HCT116 (cell line): ENCODE results near the gene AP2S1. TPM values are rescaled to one million over a fixed set of nuclear protein-coding genes. Genes with fewer than 3 reads are reported as not detected.
"Not testable (repeated sequence)": the region's sequence is repeated elsewhere in the genome, so short reads cannot be mapped to it uniquely, and the experiment has no call there.

Experiments
- ATAC-seq: fragments of 200-7000 bp; cut with Tn5 transposase; 2 replicates; pipeline ENCODE4 v1.9.1; 2020; ENCODE audit warnings: mild to moderate bottlenecking, moderate library complexity
- BruUV-seq: library from RNA; stranded (reverse); fragments of 400-500 nt; replicated peaks from 2 replicates; lab custom pipeline; 2021; lab: Mats Ljungman, UMichigan
- CTCF ChIA-PET: fragments of 300-600 bp; sonication (Branson Sonifier 250); formaldehyde crosslinking; loops from one replicate; lab custom pipeline; 2021; ENCODE audit warnings: antibody characterized with exemption; lab: Charles Lee
- POLR2A ChIA-PET: fragments of 300-600, 350-600 bp; sonication (Branson Sonifier 250); formaldehyde crosslinking; loops from one replicate; lab custom pipeline; 2021; ENCODE audit warnings: antibody characterized with exemption; lab: Charles Lee
- RAD21 ChIA-PET, 2 experiments: fragments of 300-600 bp; sonication (Branson Sonifier 250); formaldehyde crosslinking; loops; one replicate each; lab custom pipeline; 2023; ENCODE audit warnings: low total read pairs in 2 of 2; ENCODE audit not compliant: uncharacterized antibody in 2 of 2, unreplicated experiment in 2 of 2, low non-redundant PET in 1 of 2; lab: Charles Lee
- DNase-seq: peaks from one replicate; pipeline ENCODE4 v3.0.0-alpha.2; 2010; ENCODE audit warnings: low read depth, low spot score
- H2AFZ ChIP-seq: fragments of 200-600 bp; shearing (Covaris generic), sonication (generic); 2 replicates; pipeline ENCODE4 v1.6.1; 2017; ENCODE audit warnings: low read depth, mixed run types, mixed read lengths, antibody characterized with exemption, low read length; ENCODE audit not compliant: poor library complexity, severe bottlenecking
- H3K27ac ChIP-seq: 2 replicates; pipeline ENCODE4 v1.5.1; 2012; ENCODE audit warnings: low read depth, low read length
- H3K27me3 ChIP-seq: fragments of 200-600 bp; sonication (generic); 2 replicates; pipeline ENCODE4 v1.6.1; 2016; ENCODE audit warnings: mixed run types, low read length, mixed read lengths; ENCODE audit not compliant: insufficient read depth
- H3K36me3 ChIP-seq, 2 experiments: fragments of 200-500 bp in 1 of 2; fragments of 200-600 bp in 1 of 2; sonication (Bioruptor generic) in 1 of 2; sonication (generic) in 1 of 2; 2 replicates each; pipeline versions ENCODE4 v1.5.1 to v1.6.1; 2014 to 2016; ENCODE audit warnings: low read length in 2 of 2, inconsistent platforms in 1 of 2, mixed read lengths in 1 of 2, mixed run types in 1 of 2; ENCODE audit not compliant: insufficient read depth in 2 of 2, control insufficient read depth in 1 of 2
- H3K4me1 ChIP-seq, 2 experiments: fragments of 200-600 bp in 1 of 2; sonication (generic) in 1 of 2; 2 replicates each; pipeline versions ENCODE4 v1.5.1 to v1.6.1; 2012 to 2017; ENCODE audit warnings: low read length in 2 of 2, inconsistent platforms in 1 of 2, mild to moderate bottlenecking in 1 of 2, mixed read lengths in 1 of 2, mixed run types in 1 of 2, moderate library complexity in 1 of 2; ENCODE audit not compliant: insufficient read depth in 2 of 2, control insufficient read depth in 1 of 2
- H3K4me2 ChIP-seq: fragments of 200-600 bp; sonication (generic); 2 replicates; pipeline ENCODE4 v1.6.1; 2017; ENCODE audit warnings: mixed run types, low read length, mixed read lengths
- H3K4me3 ChIP-seq, 2 experiments: fragments of 200-600 bp in 1 of 2; sonication (generic) in 1 of 2; replicated peaks in 1 of 2; 2 replicates each; pipeline ENCODE4 v1.5.1; 2011 to 2016; ENCODE audit warnings: low read length in 2 of 2, control low read depth in 1 of 2, low read depth in 1 of 2, mild to moderate bottlenecking in 1 of 2, mixed read lengths in 1 of 2, mixed run types in 1 of 2
- H3K79me2 ChIP-seq: fragments of 200-600 bp; sonication (generic); 2 replicates; pipeline ENCODE4 v1.6.1; 2017; ENCODE audit warnings: mild to moderate bottlenecking, mixed run types, low read length, moderate library complexity, mixed read lengths; ENCODE audit not compliant: insufficient read depth
- H3K9ac ChIP-seq: fragments of 200-600 bp; sonication (generic); 2 replicates; pipeline ENCODE4 v1.6.1; 2016; ENCODE audit warnings: low read length, mixed read lengths
- H3K9me2 ChIP-seq: fragments of 200-600 bp; sonication (generic), shearing (Covaris generic); 2 replicates; pipeline ENCODE4 v1.6.1; 2017; ENCODE audit warnings: mixed run types, mild to moderate bottlenecking, moderate library complexity; ENCODE audit not compliant: insufficient read depth
- H3K9me3 ChIP-seq, 2 experiments: fragments of 200-500 bp in 1 of 2; fragments of 200-600 bp in 1 of 2; sonication (Bioruptor generic) in 1 of 2; sonication (generic) in 1 of 2; 2 replicates each; pipeline ENCODE4 v1.6.1; 2014 to 2017; ENCODE audit warnings: low read length in 2 of 2, mixed read lengths in 2 of 2, inconsistent platforms in 1 of 2, low read depth in 1 of 2, mild to moderate bottlenecking in 1 of 2, mixed run types in 1 of 2, moderate library complexity in 1 of 2; ENCODE audit not compliant: control insufficient read depth in 1 of 2, insufficient read depth in 1 of 2
- H4K20me1 ChIP-seq: fragments of 200-600 bp; sonication (generic), shearing (Covaris generic); 2 replicates; pipeline ENCODE4 v1.6.1; 2017; ENCODE audit warnings: mixed run types, mild to moderate bottlenecking, moderate library complexity; ENCODE audit not compliant: insufficient read depth
- CBX3 ChIP-seq: IDR thresholded peaks from 2 replicates; pipeline ENCODE4 v1.6.1; 2012; ENCODE audit warnings: low read depth
- CEBPB ChIP-seq: IDR thresholded peaks from 2 replicates; pipeline ENCODE4 v1.6.1; 2012; ENCODE audit warnings: low read depth
- CTCF ChIP-seq, 3 experiments: fragments of 200-600 bp in 1 of 3; sonication (generic) in 1 of 3; IDR thresholded peaks in 2 of 3; conservative IDR thresholded peaks in 1 of 3; 2 replicates each; pipeline ENCODE4 v1.5.1; 2012 to 2017; ENCODE audit warnings: low read depth in 2 of 3, low read length in 2 of 3, antibody characterized with exemption in 1 of 3, borderline replicate concordance in 1 of 3, control low read depth in 1 of 3, mild to moderate bottlenecking in 1 of 3, mixed read lengths in 1 of 3, mixed run types in 1 of 3, moderate library complexity in 1 of 3; ENCODE audit not compliant: insufficient read depth in 1 of 3
- RAD21 ChIP-seq: IDR thresholded peaks from 2 replicates; pipeline ENCODE4 v1.6.1; 2012; ENCODE audit warnings: low read depth, mild to moderate bottlenecking
- SP1 ChIP-seq: IDR thresholded peaks from 2 replicates; pipeline ENCODE4 v1.6.1; 2012; ENCODE audit warnings: low read depth
- SRF ChIP-seq: IDR thresholded peaks from 2 replicates; pipeline ENCODE4 v1.6.1; 2012; ENCODE audit warnings: low read depth
- TCF7L2 ChIP-seq: IDR thresholded peaks from 2 replicates; pipeline ENCODE4 v1.7.0; 2011; ENCODE audit warnings: borderline replicate concordance, inconsistent platforms; ENCODE audit not compliant: insufficient read depth, insufficient read length; ENCODE audit errors: extremely low read depth
- intact Hi-C: fragments of 100-400 bp; cut with micrococcal nuclease; formaldehyde crosslinking; loops from 2 replicates; pipeline ENCODE4 v1.10.0; 2022
- total RNA-seq: library from RNA; stranded (reverse); gene quantifications from one replicate; pipeline ENCODE4 v1.2.1, GENCODE V29; 2021; ENCODE audit not compliant: unreplicated experiment
- TF ChIP-seq, protein P1 (sequence below): IDR thresholded peaks from 2 replicates; pipeline ENCODE4 v1.6.1; 2012

The AP2S1 gene
- total RNA-seq, 1 experiment from 2014 or later: 296 TPM

DNA sequence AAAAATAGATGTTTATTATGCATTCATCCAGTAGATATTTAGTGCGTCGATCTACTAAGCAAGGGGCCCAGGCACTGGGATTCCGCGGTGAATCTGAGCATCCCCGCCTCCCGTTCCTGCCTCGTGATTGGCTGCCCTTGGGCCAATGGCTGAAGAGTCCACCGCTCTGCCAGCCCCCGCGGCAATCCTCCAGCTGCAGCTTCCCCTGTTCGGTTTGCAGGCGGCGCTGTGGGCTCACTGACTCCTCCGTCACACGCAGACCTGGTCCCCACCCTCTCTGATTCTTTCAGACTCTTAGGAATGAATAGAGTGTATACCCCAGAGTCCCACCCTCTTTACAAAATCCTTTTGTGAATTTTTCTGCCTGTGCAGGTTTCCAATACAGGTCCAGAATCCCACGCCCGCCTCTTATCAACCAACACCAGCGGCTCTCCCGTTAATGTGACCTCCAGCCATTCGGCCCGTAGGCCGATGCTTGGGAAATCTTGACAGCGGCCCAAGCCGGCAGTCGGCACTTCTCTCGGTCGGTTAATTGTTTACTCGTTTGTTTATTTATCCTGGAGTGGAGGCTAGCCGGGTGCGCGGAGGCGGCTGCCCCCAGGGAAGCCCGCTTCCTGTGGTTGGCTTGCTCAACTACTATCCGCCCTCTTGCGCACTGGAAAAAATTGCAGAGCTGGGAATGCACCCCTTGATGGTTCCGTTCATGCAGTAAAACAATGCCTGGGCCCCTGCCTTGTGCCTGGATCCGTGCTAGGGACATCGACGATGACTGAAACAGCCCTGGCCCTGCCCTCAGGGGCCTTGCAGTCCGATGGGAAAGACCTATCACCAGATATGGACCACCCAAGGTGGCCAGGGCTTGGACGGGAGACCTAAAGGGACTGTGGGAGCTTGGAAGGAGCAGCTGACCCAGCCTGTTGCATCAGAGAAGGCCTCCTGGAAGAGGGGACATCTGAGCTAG lies 5.7 kb upstream of the AP2S1 start:
- DNase-seq (peak; percentile 79), ATAC-seq (peak; percentile 63)
- POLR2A ChIA-PET: interaction anchor here (0.7 kb wide), 1 partner anchor 17 kb away, joined by 3 read pairs; no protein-coding TSS in a partner anchor
- Histone ChIP-seq H3K79me2 (peaks cover 1% of the 10 kb centered on the region), H3K36me3 (no peaks in the 10 kb centered on the region), H3K4me1 (peaks cover 7 to 35% of the 10 kb centered on the region in 2 experiments; a peak in 3 of 4 replicates), H3K9me2 (no peaks in the 10 kb centered on the region), H3K27me3 (no peaks in the 10 kb centered on the region), H2AFZ (peak overlapping the region; percentile 91), H3K9ac (no peak overlapping the region), H3K4me2 (peak overlapping the region; percentile 62), H4K20me1 (no peaks in the 10 kb centered on the region), H3K27ac (peak overlapping the region; percentile 29; the same call in 1 of the 2 replicates), H3K4me3 (peak overlapping the region; percentile 34 to 41), H3K9me3 (no peaks in the 10 kb centered on the region)
- no TSS peak for BruUV-seq
- RAD21 ChIA-PET: interaction anchor here in 1 of 2 experiments (0.8 kb wide), 1 partner anchor 69 kb away, joined by 3 read pairs; no protein-coding TSS in a partner anchor
- CTCF ChIA-PET: interaction anchor here (0.7 to 1.3 kb wide), 5 partner anchors 34 to 134 kb away, joined by 3 to 8 read pairs (median 6); no protein-coding TSS in a partner anchor
- intact Hi-C loops: loop anchor here (1.0 kb wide), 1 partner anchor 135 kb away; no protein-coding TSS in a partner anchor
- TF ChIP-seq RAD21 (peak; percentile 99), CEBPB (no peak), TCF7L2 (peak; percentile 58), SRF (no peak), CBX3 (peak; percentile 46; the same call in 1 of the 2 replicates), CTCF (IDR thresholded peaks at IDR 0.05 in 2 of 3, conservative IDR thresholded peaks at IDR 0.05 in 1 of 3; ENCODE audit: borderline replicate concordance in 1 of 3, insufficient read depth in 1 of 3, low read depth in 2 of 3, low read length in 2 of 3) (peak; percentile 67 to 93 (median 82)), SP1 (peak; percentile 68)
- TF ChIP-seq, protein P1, sequence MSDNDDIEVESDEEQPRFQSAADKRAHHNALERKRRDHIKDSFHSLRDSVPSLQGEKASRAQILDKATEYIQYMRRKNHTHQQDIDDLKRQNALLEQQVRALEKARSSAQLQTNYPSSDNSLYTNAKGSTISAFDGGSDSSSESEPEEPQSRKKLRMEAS: peak; percentile 35; the same call in 1 of the 2 replicates

GRCh38 chr19:46854698-46855097 lies 4.1 kb upstream of the AP2S1 start:
- H3K4me2 ChIP-seq, RAD21 ChIA-PET, H4K20me1 ChIP-seq, BruUV-seq, H3K27ac ChIP-seq, H3K9me2 ChIP-seq, intact Hi-C loops, CTCF ChIA-PET, H3K9ac ChIP-seq, H3K9me3 ChIP-seq, DNase-seq, H3K4me3 ChIP-seq, H3K36me3 ChIP-seq, H3K79me2 ChIP-seq, H3K27me3 ChIP-seq, ATAC-seq, H2AFZ ChIP-seq, POLR2A ChIA-PET: not testable (repeated sequence)
- peaks cover 5 to 33% of the 10 kb centered on the region in 2 experiments; a peak in 3 of 4 replicates for H3K4me1 ChIP-seq
